C4-2B (cell line): ENCODE measurements around the gene ITPR2.
"Not testable (repeated sequence)": the region's sequence is repeated elsewhere in the genome, so short reads cannot be mapped to it uniquely, and the experiment has no call there.

Experiments used
- H3K27ac ChIP-seq: fragments of 450-650 bp; 2 replicates; pipeline ENCODE4 v1.5.1; 2017
- ZFX ChIP-seq: fragments of 450-650 bp; IDR thresholded peaks from 2 replicates; pipeline ENCODE4 v1.6.1; 2017
- TF ChIP-seq, protein P1 (sequence below): fragments of 450-650 bp; conservative IDR thresholded peaks from 2 replicates; pipeline ENCODE4 v1.5.1; 2017; ENCODE audit warnings: mild to moderate bottlenecking

The ITPR2 gene

GRCh38 chr12:26760657-26761293 is 72.2 kb downstream of the ITPR2 start:
- TF ChIP-seq ZFX, result no peak
- TF ChIP-seq, protein P1, sequence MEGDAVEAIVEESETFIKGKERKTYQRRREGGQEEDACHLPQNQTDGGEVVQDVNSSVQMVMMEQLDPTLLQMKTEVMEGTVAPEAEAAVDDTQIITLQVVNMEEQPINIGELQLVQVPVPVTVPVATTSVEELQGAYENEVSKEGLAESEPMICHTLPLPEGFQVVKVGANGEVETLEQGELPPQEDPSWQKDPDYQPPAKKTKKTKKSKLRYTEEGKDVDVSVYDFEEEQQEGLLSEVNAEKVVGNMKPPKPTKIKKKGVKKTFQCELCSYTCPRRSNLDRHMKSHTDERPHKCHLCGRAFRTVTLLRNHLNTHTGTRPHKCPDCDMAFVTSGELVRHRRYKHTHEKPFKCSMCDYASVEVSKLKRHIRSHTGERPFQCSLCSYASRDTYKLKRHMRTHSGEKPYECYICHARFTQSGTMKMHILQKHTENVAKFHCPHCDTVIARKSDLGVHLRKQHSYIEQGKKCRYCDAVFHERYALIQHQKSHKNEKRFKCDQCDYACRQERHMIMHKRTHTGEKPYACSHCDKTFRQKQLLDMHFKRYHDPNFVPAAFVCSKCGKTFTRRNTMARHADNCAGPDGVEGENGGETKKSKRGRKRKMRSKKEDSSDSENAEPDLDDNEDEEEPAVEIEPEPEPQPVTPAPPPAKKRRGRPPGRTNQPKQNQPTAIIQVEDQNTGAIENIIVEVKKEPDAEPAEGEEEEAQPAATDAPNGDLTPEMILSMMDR, result no peak
- no peak overlapping the region for H3K27ac ChIP-seq

DNA sequence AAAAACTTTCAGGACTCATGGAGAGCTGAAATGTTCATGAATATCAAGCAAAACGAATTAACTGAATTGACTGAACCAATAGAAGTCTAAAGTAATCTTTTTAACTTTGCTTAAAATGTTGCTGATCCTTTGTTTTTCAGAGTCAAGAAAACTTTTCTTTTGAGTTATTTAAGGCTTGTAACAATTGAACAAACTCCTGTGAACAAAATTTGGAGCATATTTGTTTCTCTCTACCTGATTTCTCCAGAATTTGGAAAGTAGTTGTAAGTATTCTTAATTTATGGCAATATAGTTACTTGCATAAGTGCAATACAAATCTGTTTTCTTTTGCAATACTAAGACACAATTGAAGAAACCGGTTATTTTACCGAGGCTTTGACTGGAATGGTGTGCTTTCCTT is 77.6 kb downstream of the ITPR2 start:
- H3K27ac ChIP-seq, result not testable (repeated sequence)

GRCh38 chr12:26754148-26754547 is 78.8 kb downstream of the ITPR2 start:
- no peak overlapping the region for H3K27ac ChIP-seq
- TF ChIP-seq, protein P1, result no peak
- TF ChIP-seq ZFX, result no peak

- no peak overlapping the region for H3K27ac ChIP-seq
- TF ChIP-seq, protein P1, result no peak
- TF ChIP-seq ZFX, result no peak
Observed at GRCh38 chr12:26751179-26751578, 81.8 kb downstream of the ITPR2 start.

DNA sequence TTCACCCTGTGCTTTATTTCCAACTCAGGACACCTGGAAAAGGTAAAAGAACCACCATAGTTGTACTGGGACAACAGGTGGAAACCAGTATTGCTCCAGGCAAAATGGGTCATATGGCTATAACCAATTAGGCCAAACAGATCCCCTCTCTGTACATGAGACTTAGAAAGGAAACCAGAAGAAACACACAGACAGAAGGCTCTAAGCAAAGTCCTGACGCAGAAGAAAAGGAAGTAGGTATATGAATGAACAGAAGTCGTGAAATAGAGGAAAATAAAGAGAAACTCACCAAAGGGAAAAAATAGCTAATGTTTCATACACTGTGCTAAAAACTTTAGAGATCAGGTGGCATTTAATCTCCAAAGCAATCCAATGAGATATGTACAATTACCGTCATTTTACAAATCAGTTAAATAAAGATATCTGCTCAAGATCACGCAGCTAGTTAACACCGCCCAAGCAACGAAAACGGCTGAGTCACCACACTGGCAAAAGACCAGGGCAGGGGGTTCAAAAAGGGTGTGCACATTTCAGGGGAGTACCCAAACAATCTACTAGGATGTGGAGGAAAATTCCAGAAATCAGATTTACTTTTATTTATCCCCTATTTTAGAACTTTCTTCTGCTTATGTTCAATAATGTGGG is 82.3 kb downstream of the ITPR2 start:
- no peak overlapping the region for H3K27ac ChIP-seq
- TF ChIP-seq, protein P1, result no peak
- TF ChIP-seq ZFX, result no peak

DNA sequence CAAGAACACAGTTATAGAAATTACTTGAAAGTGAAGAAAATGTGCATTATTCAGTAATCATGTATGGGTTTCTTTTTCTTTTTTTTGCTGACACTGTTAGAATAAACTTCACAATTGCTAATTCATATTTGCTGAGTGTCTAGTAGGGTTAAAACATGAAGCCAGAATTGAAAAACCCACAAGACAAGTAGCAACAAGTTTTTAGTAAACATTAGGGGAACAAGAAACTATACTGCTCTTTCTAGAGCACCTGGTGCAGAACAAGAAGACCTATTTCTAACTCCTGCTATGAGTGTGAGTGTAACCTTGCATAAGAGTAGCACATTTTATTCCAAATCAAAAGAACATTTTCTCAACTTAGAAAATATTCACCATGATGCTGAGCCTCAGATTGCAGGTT is 83.2 kb downstream of the ITPR2 start:
- TF ChIP-seq, protein P1, result no peak
- H3K27ac ChIP-seq, result no peak overlapping the region

GRCh38 chr12:26748741-26749431 is 84.1 kb downstream of the ITPR2 start:
- TF ChIP-seq, protein P1, result no peak
- TF ChIP-seq ZFX, result no peak
- no peak overlapping the region for H3K27ac ChIP-seq

DNA sequence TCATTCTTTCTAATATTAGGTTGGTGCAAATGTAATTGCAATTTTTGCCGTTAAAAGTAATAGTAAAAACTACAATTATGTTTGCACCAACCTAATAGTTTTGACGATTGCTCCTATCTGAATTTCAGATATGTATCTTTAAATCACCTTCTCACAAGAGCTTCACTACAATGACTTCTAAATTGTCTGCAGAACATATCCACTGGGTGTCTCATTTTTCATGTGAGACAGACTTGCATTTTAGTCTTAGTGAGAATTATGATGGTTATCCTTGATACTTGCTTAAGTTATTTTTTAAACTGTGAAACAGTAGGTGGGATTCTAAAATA is 84.6 kb downstream of the ITPR2 start:
- no peak overlapping the region for H3K27ac ChIP-seq
- TF ChIP-seq, protein P1, result no peak
- TF ChIP-seq ZFX, result no peak
